Measurements from ENCODE around the gene MORN3.

DNA sequence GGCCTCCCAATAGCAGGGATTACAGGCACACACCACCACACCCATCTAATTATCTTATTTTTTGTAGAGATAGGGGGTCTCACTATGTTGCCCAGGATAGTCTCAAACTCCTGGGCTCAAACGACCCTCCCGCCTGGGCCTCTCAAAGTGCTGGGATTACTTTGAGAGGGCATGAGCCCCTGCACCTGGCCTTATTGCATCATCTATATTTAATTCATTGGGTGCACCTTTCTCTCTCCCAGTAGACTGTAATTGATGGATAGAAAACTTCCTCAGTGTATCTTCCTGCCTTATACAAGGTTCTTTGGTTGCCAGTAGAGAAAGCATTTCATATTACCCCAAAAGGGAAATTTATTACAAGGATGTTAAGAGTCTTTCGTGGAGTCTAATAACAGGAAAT lies 8.9 kb upstream of the MORN3 start:
- no peak for TF ChIP-seq EP300 (IDR thresholded peaks at IDR 0.05)
- no peak for TF ChIP-seq CTCF (IDR thresholded peaks at IDR 0.05)
- no peak for TF ChIP-seq POLR2AphosphoS5 (IDR thresholded peaks at IDR 0.05)
- no peak for TF ChIP-seq POLR2A (IDR thresholded peaks at IDR 0.05)

Data from suprapubic skin (tissue), 4 donors.